Measurements from ENCODE around the gene DPYSL3. TPM values are rescaled to one million over a fixed set of nuclear protein-coding genes. Genes with fewer than 3 reads are reported as not detected.

Gene DPYSL3
- polyA plus RNA-seq, 1 donor (not counting 4 experiments of a cell fraction or from before 2014, with no cell fraction given): 4.8 TPM

GRCh38 chr5:147448766-147449165 is 61.1 kb downstream of the DPYSL3 start:
- Histone ChIP-seq H3K9me1 (ENCODE audit: control insufficient read depth, extremely low read depth, insufficient read depth, low read length) (no peaks in the 10 kb centered on the region), H4K20me1 (ENCODE audit: control insufficient read depth, extremely low read depth, insufficient read depth, low read length) (no peaks in the 10 kb centered on the region), H3K27ac (ENCODE audit: control insufficient read depth, insufficient read depth, low read length) (no peak overlapping the region), H3K4me1 (ENCODE audit: control insufficient read depth, extremely low read depth, insufficient read depth, low read length) (no peaks in the 10 kb centered on the region), H3K9ac (ENCODE audit: control insufficient read depth, extremely low read depth, insufficient read depth, low read length) (no peak overlapping the region), H3K79me2 (ENCODE audit: control insufficient read depth, insufficient read depth, low read length) (no peaks in the 10 kb centered on the region), H3K4me3 (ENCODE audit: control insufficient read depth in 2 of 3, extremely low read depth in 1 of 3, insufficient read depth in 2 of 3, low read depth in 1 of 3, low read length in 3 of 3) (no peak overlapping the region), H2AFZ (ENCODE audit: control insufficient read depth, low read length) (no peak overlapping the region), H3K4me2 (ENCODE audit: control insufficient read depth, extremely low read depth, insufficient read depth, low read depth, low read length) (no peak overlapping the region), H3K9me3 (ENCODE audit: control insufficient read depth, low read depth, low read length) (no peaks in the 10 kb centered on the region), H3K27me3 (ENCODE audit: control insufficient read depth, extremely low read depth, insufficient read depth, low read length) (peaks cover 18% of the 10 kb centered on the region), H3K36me3 (ENCODE audit: control insufficient read depth in 2 of 2, extremely low read depth in 1 of 2, insufficient read depth in 2 of 2, low read length in 2 of 2) (no peaks in the 10 kb centered on the region)
- FAIRE-seq (no peak), DNase-seq (ENCODE audit: low read depth, low spot score) (no peak)
- dilution Hi-C loops (cut with MboI; ENCODE audit: extremely low pct_ligation_motif_present, low sequenced_read_pairs): no loop called here
- no peak for TF ChIP-seq CTCF (optimal IDR thresholded peaks at IDR 0.05 in 1 of 3, IDR thresholded peaks at IDR 0.05 in 1 of 3, conservative IDR thresholded peaks at IDR 0.05 in 1 of 3; ENCODE audit: extremely low read depth in 1 of 3, insufficient read depth in 2 of 3, low read length in 3 of 3)

GRCh38 chr5:147446523-147446922 is 63.3 kb downstream of the DPYSL3 start:
- no peak for FAIRE-seq
- H3K79me2 ChIP-seq (ENCODE audit: control insufficient read depth, insufficient read depth, low read length): no peaks in the 10 kb centered on the region

More at GRCh38 chr5:147446523-147446922, 63.3 kb downstream of the DPYSL3 start:
- Histone ChIP-seq H3K9ac (ENCODE audit: control insufficient read depth, extremely low read depth, insufficient read depth, low read length) (no peak overlapping the region), H3K4me1 (ENCODE audit: control insufficient read depth, extremely low read depth, insufficient read depth, low read length) (no peaks in the 10 kb centered on the region), H3K9me1 (ENCODE audit: control insufficient read depth, extremely low read depth, insufficient read depth, low read length) (no peaks in the 10 kb centered on the region), H3K27ac (ENCODE audit: control insufficient read depth, insufficient read depth, low read length) (no peak overlapping the region), H2AFZ (ENCODE audit: control insufficient read depth, low read length) (no peak overlapping the region), H3K4me3 (ENCODE audit: control insufficient read depth in 2 of 3, extremely low read depth in 1 of 3, insufficient read depth in 2 of 3, low read depth in 1 of 3, low read length in 3 of 3) (no peak overlapping the region), H3K4me2 (ENCODE audit: control insufficient read depth, extremely low read depth, insufficient read depth, low read depth, low read length) (no peak overlapping the region), H3K27me3 (ENCODE audit: control insufficient read depth, extremely low read depth, insufficient read depth, low read length) (no peaks in the 10 kb centered on the region), H3K36me3 (ENCODE audit: control insufficient read depth in 2 of 2, extremely low read depth in 1 of 2, insufficient read depth in 2 of 2, low read length in 2 of 2) (no peaks in the 10 kb centered on the region), H4K20me1 (ENCODE audit: control insufficient read depth, extremely low read depth, insufficient read depth, low read length) (no peaks in the 10 kb centered on the region), H3K9me3 (ENCODE audit: control insufficient read depth, low read depth, low read length) (no peaks in the 10 kb centered on the region)
- no peak for TF ChIP-seq CTCF (optimal IDR thresholded peaks at IDR 0.05 in 1 of 3, IDR thresholded peaks at IDR 0.05 in 1 of 3, conservative IDR thresholded peaks at IDR 0.05 in 1 of 3; ENCODE audit: extremely low read depth in 1 of 3, insufficient read depth in 2 of 3, low read length in 3 of 3)
- no peak for TF ChIP-seq EZH2 (IDR thresholded peaks at IDR 0.05; ENCODE audit: low read length)
- dilution Hi-C loops (cut with MboI; ENCODE audit: extremely low pct_ligation_motif_present, low sequenced_read_pairs): no loop called here
- DNase-seq (ENCODE audit: low read depth, low spot score): no peak
